ENCODE measurements around the gene UCP3.

- no peak for TF ChIP-seq PATZ1 (CRISPR knock-in tag; IDR thresholded peaks at IDR 0.05; ENCODE audit: borderline replicate concordance)
- TF ChIP-seq ZC3H10 (CRISPR knock-in tag; IDR thresholded peaks at IDR 0.05), result no peak
- no peak for TF ChIP-seq SNAI2 (CRISPR knock-in tag; IDR thresholded peaks at IDR 0.05)
- TF ChIP-seq OSR1 (CRISPR knock-in tag; IDR thresholded peaks at IDR 0.05), result no peak
Measured at GRCh38 chr11:74019860-74020259, 11.0 kb upstream of the UCP3 start.

All from SK-N-SH treated with all-trans-retinoic acid at 6 μM for 48 hours (cell line).